Ovary (tissue), 9 donors: ENCODE data around the gene PEX6. TPM values are rescaled to one million over a fixed set of nuclear protein-coding genes. Genes with fewer than 3 reads are reported as not detected.
"Not testable (repeated sequence)": the region's sequence is repeated elsewhere in the genome, so short reads cannot be mapped to it uniquely, and the experiment has no call there.

Experiments
- DNase-seq, 5 donors: peaks; one replicate each; pipeline ENCODE4 v3.0.0-alpha.2; 2019 to 2020
- H3K27ac ChIP-seq, 2 donors: fragments of 200-600 bp; one replicate each; pipeline versions ENCODE4 v1.5.1 to v1.8.0; 2019 to 2022
- H3K27me3 ChIP-seq: fragments of 200-600 bp; one replicate; pipeline ENCODE4 v1.8.0; 2022
- H3K36me3 ChIP-seq: fragments of 200-600 bp; sonication (generic); one replicate; pipeline ENCODE4 v1.5.1; 2019
- H3K4me1 ChIP-seq: one replicate; pipeline ENCODE4 v1.8.1; 2013; ENCODE audit warnings: mild to moderate bottlenecking, moderate library complexity; ENCODE audit not compliant: insufficient read depth
- H3K4me3 ChIP-seq: fragments of 200-600 bp; sonication (generic); one replicate; pipeline ENCODE4 v1.5.1; 2017
- H3K9me3 ChIP-seq, 2 donors: fragments of 200-600 bp in 1 of 2; sonication (generic) in 1 of 2; one replicate each; pipeline versions ENCODE4 v1.5.1 to v1.8.1; 2013 to 2019; ENCODE audit warnings: mild to moderate bottlenecking in 1 of 2, moderate library complexity in 1 of 2
- EP300 ChIP-seq: sonication (generic); formaldehyde crosslinking; IDR thresholded peaks from one replicate; pipeline ENCODE4 v1.6.1; 2017; ENCODE audit warnings: antibody characterized with exemption
- POLR2A ChIP-seq: fragments of 450-650 bp; IDR thresholded peaks from one replicate; pipeline ENCODE4 v1.6.1; 2017; ENCODE audit warnings: antibody characterized with exemption, mild to moderate bottlenecking, moderate library complexity
- WGBS, 3 donors: extraction: QIAGEN DNeasy Blood & Tissue Kit in 1 of 3; methylation state at CpG; one replicate each; pipeline versions ENCODE4 v1.1.5 to v1.1.7; 2013 to 2017; 5-methylcytosine and 5-hydroxymethylcytosine counted together
- intact Hi-C, 4 donors: fragments of 100-400 bp; cut with DNase I; formaldehyde crosslinking; loops; one replicate each; pipeline versions ENCODE4 v1.11.0 to v1.15.1; 2022 to 2023
- polyA plus RNA-seq, 2 donors: library from polyadenylated mRNA; stranded (reverse); fragments of 200-250 nt in 1 of 2; fragments of 350-450 nt in 1 of 2; fragmentation: Illumina TruSeq in 1 of 2; extraction: RNeasy Lipid Tissue Mini Kit (QIAGEN cat#74804) in 1 of 2; gene quantifications; one replicate each; pipeline ENCODE4 v1.2.3, GENCODE V29; 2013 to 2014
- total RNA-seq, 7 donors: library from RNA; depleted of rRNA in 2 of 7; stranded (reverse); fragments of >200 nt in 2 of 7; fragmentation: NEBNext Ultra II Directional in 3 of 7; extraction: Animal tissue kit (Norgen Biotek cat#: 25700) in 3 of 7; gene quantifications; one replicate each; pipeline versions ENCODE4 v1.1.0 to v1.2.4, GENCODE V29; 2016 to 2023
- TF ChIP-seq, protein P1 (sequence below), 3 donors: fragments of 450-650 bp in 2 of 3; fragments of 200-600 bp in 1 of 3; IDR thresholded peaks; one replicate each; pipeline versions ENCODE4 v1.5.1 to v1.8.0; 2016 to 2022; ENCODE audit warnings: antibody characterized with exemption in 3 of 3, mild to moderate bottlenecking in 1 of 3
- donor health status: DM: no; HTN: no; CAD: no; lungs with moderate emphysema.
- donor health status: DM: no; HTN: no; CAD: no.
- donor health status: Bipolar disorder and iron deficiency.
- donor health status: DM: yes; HTN: yes; CAD: no.
- donor health status: DM: no; HTN: no; CAD: no.
- donor health status: DM: yes; HTN: yes; CAD: no.

The PEX6 gene
- total and polyA plus RNA-seq, 9 donors: 8.8 to 41.0 (median 29.8) TPM

DNA sequence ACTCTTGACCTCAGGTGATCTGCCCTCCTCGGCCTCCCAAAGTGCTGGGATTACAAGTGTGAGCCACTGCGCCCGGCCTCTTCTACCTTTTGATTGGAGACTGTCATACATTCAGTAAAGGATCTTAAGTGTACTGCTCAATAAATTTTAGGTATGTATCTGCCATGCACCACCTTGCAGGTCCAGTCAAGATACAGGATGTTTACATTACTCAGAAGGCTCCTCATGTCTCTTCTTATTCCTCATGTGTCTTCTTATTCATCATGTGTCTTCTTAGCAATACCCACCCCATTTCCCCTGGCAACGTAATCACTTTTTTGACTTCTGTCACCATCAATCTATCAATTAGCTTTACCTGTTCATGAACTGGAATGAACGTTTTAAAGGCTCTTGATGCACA is 26.9 kb upstream of the PEX6 start:
- Histone ChIP-seq H3K4me3 (no peak overlapping the region), H3K27me3 (no peaks in the 10 kb centered on the region), H3K27ac (no peak overlapping the region), H3K4me1 (no peaks in the 10 kb centered on the region), H3K9me3 (no peaks in the 10 kb centered on the region), H3K36me3 (no peaks in the 10 kb centered on the region)
- DNase-seq: no peak
- WGBS, 3 donors: 84 to 87% (median 85%) methylated on average over 5 of the region's 5 CpGs
- TF ChIP-seq, protein P1, sequence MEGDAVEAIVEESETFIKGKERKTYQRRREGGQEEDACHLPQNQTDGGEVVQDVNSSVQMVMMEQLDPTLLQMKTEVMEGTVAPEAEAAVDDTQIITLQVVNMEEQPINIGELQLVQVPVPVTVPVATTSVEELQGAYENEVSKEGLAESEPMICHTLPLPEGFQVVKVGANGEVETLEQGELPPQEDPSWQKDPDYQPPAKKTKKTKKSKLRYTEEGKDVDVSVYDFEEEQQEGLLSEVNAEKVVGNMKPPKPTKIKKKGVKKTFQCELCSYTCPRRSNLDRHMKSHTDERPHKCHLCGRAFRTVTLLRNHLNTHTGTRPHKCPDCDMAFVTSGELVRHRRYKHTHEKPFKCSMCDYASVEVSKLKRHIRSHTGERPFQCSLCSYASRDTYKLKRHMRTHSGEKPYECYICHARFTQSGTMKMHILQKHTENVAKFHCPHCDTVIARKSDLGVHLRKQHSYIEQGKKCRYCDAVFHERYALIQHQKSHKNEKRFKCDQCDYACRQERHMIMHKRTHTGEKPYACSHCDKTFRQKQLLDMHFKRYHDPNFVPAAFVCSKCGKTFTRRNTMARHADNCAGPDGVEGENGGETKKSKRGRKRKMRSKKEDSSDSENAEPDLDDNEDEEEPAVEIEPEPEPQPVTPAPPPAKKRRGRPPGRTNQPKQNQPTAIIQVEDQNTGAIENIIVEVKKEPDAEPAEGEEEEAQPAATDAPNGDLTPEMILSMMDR (IDR thresholded peaks at IDR 0.05): no peak
- no peak for TF ChIP-seq EP300
- TF ChIP-seq POLR2A: no peak
- intact Hi-C loops: no loop called here

DNA sequence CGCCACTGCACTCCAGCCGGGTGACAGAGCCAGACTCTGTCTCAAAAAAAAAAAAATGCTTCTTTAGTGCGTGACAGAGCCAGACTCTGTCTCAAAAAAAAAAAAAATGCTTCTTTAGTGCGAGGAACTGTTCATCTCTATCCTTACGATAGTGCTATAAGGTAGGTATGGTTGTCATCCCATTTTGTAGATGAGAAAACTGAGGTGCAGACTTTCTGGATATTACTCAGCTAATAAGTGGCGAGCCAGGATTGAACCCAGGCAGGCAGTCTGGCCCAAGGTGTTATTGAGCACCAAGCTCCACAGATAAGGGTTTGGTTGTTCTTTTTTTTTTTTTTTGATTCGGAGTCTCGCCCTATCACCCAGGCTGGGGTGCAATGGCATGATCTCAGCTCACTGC is 22.9 kb upstream of the PEX6 start:
- WGBS, 3 donors: 95 to 98% (median 95%) methylated on average over 8 of the region's 8 CpGs
- intact Hi-C loops: no loop called here

DNA sequence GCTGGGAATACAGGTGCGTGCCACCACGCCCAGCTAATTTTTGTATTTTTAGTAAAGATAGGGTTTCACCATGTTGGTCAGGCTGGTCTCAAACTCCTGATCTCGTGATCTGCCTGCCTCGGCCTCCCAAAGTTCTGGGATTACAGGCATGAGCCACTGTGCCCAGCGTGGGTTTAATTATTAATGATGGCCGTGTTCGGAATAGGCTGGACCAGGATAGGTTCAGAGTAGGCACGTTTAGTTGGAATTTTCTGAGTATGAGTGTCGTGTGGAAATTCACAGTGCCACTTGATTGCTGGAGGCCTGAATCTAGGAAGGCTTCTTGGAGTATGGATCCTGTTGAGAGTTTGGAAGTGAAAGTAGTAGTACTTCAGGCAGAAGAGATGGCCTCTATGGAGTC is 19.2 kb upstream of the PEX6 start:
- H3K4me1 ChIP-seq, intact Hi-C loops, H3K9me3 ChIP-seq, H3K27ac ChIP-seq, H3K36me3 ChIP-seq, H3K27me3 ChIP-seq, H3K4me3 ChIP-seq, DNase-seq: not testable (repeated sequence)
- WGBS, 3 donors: 92 to 97% (median 94%) methylated on average over 9 of the region's 9 CpGs

More for the DNA sequence above, 22.9 kb upstream of the PEX6 start:
- TF ChIP-seq, protein P1 (IDR thresholded peaks at IDR 0.05): no peak
- TF ChIP-seq POLR2A: no peak
- TF ChIP-seq EP300: no peak
- H3K9me3 ChIP-seq: no peaks in the 10 kb centered on the region
- H3K27ac ChIP-seq: no peak overlapping the region
- H3K36me3 ChIP-seq: no peaks in the 10 kb centered on the region
- no peak for DNase-seq
- H3K27me3 ChIP-seq: no peaks in the 10 kb centered on the region
- H3K4me3 ChIP-seq: no peak overlapping the region
- no peaks in the 10 kb centered on the region for H3K4me1 ChIP-seq

DNA sequence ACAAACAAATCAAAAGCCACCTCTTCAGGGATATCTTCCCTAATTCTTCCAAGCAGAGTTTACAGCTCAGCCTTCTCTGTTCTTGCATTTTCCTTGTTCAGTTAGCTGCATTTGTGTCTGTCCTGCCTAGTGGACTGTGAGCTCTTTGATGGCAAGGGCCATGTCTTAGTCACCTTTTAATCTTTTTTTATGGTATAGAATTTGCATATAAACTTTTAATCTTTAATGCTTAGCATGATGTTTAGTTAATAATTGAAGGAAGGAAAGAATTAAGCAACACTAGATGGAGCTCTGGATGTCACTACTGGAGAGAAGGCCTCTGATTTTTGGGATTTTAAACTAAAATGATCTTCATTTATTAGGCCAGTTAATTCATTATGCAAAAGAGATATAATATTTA is 17.5 kb upstream of the PEX6 start:
- Histone ChIP-seq H3K36me3 (no peaks in the 10 kb centered on the region), H3K27ac (no peak overlapping the region), H3K4me1 (no peaks in the 10 kb centered on the region), H3K4me3 (no peak overlapping the region), H3K27me3 (no peaks in the 10 kb centered on the region), H3K9me3 (no peaks in the 10 kb centered on the region)
- intact Hi-C loops: no loop called here
- DNase-seq: no peak
- TF ChIP-seq EP300: no peak
- no peak for TF ChIP-seq POLR2A
- TF ChIP-seq, protein P1 (IDR thresholded peaks at IDR 0.05): no peak

DNA sequence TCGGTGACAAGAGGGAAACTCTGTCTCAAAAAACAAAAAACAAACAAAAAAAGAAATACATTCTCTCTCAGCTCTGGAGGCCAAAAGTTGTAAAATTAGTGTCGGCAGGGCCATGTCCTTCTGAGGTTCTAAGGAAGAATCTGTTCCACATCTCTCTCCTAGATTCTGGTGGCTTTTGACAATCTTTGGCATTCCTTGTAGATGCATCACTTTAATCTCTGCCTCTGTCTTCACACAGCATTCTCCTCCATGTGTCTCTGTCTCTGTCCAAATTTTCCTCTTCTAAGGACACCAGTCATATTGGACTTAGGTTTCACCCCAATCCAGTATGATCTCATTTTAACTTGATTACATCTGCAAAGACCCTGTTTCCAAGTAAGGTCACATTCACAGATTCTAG is 14.5 kb upstream of the PEX6 start:
- no peaks in the 10 kb centered on the region for H3K36me3 ChIP-seq
- 78 to 89% (median 85%) methylated on average over 2 of the region's 2 CpGs for WGBS, 3 donors
- TF ChIP-seq EP300: no peak
- TF ChIP-seq POLR2A: no peak
- TF ChIP-seq, protein P1 (IDR thresholded peaks at IDR 0.05): no peak

More for the DNA sequence above, 14.5 kb upstream of the PEX6 start:
- Histone ChIP-seq H3K4me1 (no peaks in the 10 kb centered on the region), H3K27ac (no peak overlapping the region), H3K9me3 (no peaks in the 10 kb centered on the region), H3K4me3 (no peak overlapping the region), H3K27me3 (no peaks in the 10 kb centered on the region)
- intact Hi-C loops: no loop called here
- DNase-seq: no peak
